ENCODE measurements around the gene SKAP1.

DNA sequence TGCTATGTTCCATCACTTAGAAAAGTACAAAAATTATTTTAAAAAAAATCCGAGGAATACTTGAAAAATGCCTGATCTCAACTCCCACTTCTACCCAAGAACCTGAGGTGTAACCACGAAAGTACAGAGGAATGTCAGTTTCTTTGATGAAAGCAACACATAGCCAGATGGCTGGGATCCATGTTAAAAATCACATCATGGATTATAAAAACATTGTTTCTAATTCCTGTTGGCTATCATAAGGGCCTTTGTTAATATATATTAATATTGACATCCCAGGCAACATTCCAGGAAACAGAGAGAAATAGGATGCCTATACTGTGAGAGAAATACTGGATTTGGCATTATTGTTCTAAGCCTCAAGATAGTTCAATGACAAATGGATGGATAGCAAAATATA, 115.3 kb downstream of the SKAP1 start:
- TF ChIP-seq, protein P1, sequence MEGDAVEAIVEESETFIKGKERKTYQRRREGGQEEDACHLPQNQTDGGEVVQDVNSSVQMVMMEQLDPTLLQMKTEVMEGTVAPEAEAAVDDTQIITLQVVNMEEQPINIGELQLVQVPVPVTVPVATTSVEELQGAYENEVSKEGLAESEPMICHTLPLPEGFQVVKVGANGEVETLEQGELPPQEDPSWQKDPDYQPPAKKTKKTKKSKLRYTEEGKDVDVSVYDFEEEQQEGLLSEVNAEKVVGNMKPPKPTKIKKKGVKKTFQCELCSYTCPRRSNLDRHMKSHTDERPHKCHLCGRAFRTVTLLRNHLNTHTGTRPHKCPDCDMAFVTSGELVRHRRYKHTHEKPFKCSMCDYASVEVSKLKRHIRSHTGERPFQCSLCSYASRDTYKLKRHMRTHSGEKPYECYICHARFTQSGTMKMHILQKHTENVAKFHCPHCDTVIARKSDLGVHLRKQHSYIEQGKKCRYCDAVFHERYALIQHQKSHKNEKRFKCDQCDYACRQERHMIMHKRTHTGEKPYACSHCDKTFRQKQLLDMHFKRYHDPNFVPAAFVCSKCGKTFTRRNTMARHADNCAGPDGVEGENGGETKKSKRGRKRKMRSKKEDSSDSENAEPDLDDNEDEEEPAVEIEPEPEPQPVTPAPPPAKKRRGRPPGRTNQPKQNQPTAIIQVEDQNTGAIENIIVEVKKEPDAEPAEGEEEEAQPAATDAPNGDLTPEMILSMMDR (IDR thresholded peaks at IDR 0.05): no peak
- no peak for TF ChIP-seq ZFX (IDR thresholded peaks at IDR 0.05; ENCODE audit: borderline replicate concordance)
